HepG2 (cell line): Measurements from ENCODE around the gene MAP2K1. TPM values are rescaled to one million over a fixed set of nuclear protein-coding genes. Genes with fewer than 3 reads are reported as not detected.

ENCODE experiments used
- AHR ChIP-seq: IDR thresholded peaks from 2 replicates; pipeline ENCODE4 v1.6.1; 2018; ENCODE audit warnings: missing genetic modification reagents, missing compliant biosample characterization
- ATF1 ChIP-seq: IDR thresholded peaks from 2 replicates; pipeline ENCODE4 v1.6.1; 2016; ENCODE audit warnings: mild to moderate bottlenecking, control low read depth
- CBFB ChIP-seq: sonication (generic); formaldehyde crosslinking; IDR thresholded peaks from 2 replicates; pipeline ENCODE4 v1.4.0; 2020; ENCODE audit warnings: missing genetic modification reagents
- CEBPZ ChIP-seq: IDR thresholded peaks from 2 replicates; pipeline ENCODE4 v1.6.1; 2012; ENCODE audit warnings: low read length, improper control_type of control experiment
- FOSL1 ChIP-seq: sonication (generic); formaldehyde crosslinking; IDR thresholded peaks from 2 replicates; pipeline ENCODE4 v1.9.0; 2021; ENCODE audit warnings: missing genetic modification reagents, borderline replicate concordance
- GMEB1 ChIP-seq: sonication (generic); formaldehyde crosslinking; IDR thresholded peaks from 2 replicates; pipeline ENCODE4 v1.5.1; 2020; ENCODE audit warnings: missing genetic modification reagents, mild to moderate bottlenecking, borderline replicate concordance
- MTF2 ChIP-seq: sonication (generic); formaldehyde crosslinking; IDR thresholded peaks from 2 replicates; pipeline ENCODE4 v1.5.0; 2020; ENCODE audit warnings: missing genetic modification reagents, borderline replicate concordance
- NFE2L1 ChIP-seq: sonication (generic); formaldehyde crosslinking; IDR thresholded peaks from 2 replicates; pipeline ENCODE4 v1.4.0; 2020; ENCODE audit warnings: missing genetic modification reagents, mild to moderate bottlenecking, borderline replicate concordance
- PITX1 ChIP-seq: sonication (generic); formaldehyde crosslinking; IDR thresholded peaks from 2 replicates; pipeline ENCODE4 v1.5.1; 2020; ENCODE audit warnings: mild to moderate bottlenecking, missing genetic modification reagents
- POGK ChIP-seq: sonication (generic); formaldehyde crosslinking; conservative IDR thresholded peaks from 2 replicates; pipeline ENCODE4 v1.8.0; 2022; ENCODE audit warnings: mild to moderate bottlenecking, moderate library complexity, missing genetic modification reagents
- SALL2 ChIP-seq: sonication (generic); formaldehyde crosslinking; IDR thresholded peaks from 2 replicates; pipeline ENCODE4 v1.8.1; 2023; ENCODE audit warnings: mild to moderate bottlenecking, missing genetic modification reagents, inconsistent platforms
- ZBTB7B ChIP-seq: sonication (generic); formaldehyde crosslinking; IDR thresholded peaks from 2 replicates; pipeline ENCODE4 v1.4.0; 2020; ENCODE audit warnings: missing genetic modification reagents
- ZC3H4 ChIP-seq: sonication (generic); formaldehyde crosslinking; IDR thresholded peaks from 2 replicates; pipeline ENCODE4 v1.4.0; 2020; ENCODE audit warnings: missing genetic modification reagents, borderline replicate concordance
- ZNF543 ChIP-seq: sonication (generic); formaldehyde crosslinking; IDR thresholded peaks from 2 replicates; pipeline ENCODE4 v1.4.0; 2020; ENCODE audit warnings: mild to moderate bottlenecking, missing genetic modification reagents
- ZNF562 ChIP-seq: sonication (generic); formaldehyde crosslinking; IDR thresholded peaks from 2 replicates; pipeline ENCODE4 v1.8.0; 2022; ENCODE audit warnings: missing genetic modification reagents, borderline replicate concordance
- ZNF563 ChIP-seq: sonication (generic); formaldehyde crosslinking; IDR thresholded peaks from 2 replicates; pipeline ENCODE4 v1.8.0; 2022; ENCODE audit warnings: mild to moderate bottlenecking, moderate library complexity, missing genetic modification reagents
- ZNF570 ChIP-seq: sonication (generic); formaldehyde crosslinking; IDR thresholded peaks from 2 replicates; pipeline ENCODE4 v1.4.0; 2020; ENCODE audit warnings: mild to moderate bottlenecking, missing genetic modification reagents, borderline replicate concordance
- ZNF574 ChIP-seq: sonication (generic); formaldehyde crosslinking; IDR thresholded peaks from 2 replicates; pipeline ENCODE4 v1.4.0; 2020; ENCODE audit warnings: missing genetic modification reagents
- ZNF616 ChIP-seq: sonication (generic); formaldehyde crosslinking; IDR thresholded peaks from 2 replicates; pipeline ENCODE4 v1.5.0; 2020; ENCODE audit warnings: low read depth, mild to moderate bottlenecking, missing genetic modification reagents
- polyA plus RNA-seq, 8 experiments: library from polyadenylated mRNA; depleted of rRNA in 3 of 8; stranded (reverse) in 7 of 8; unstranded in 1 of 8; fragments of >200 nt; fragmentation: Illumina TruSeq in 4 of 8; extraction: Trizol in 4 of 8; gene quantifications; 2 replicates each; pipeline versions ENCODE4 v1.2.1 to v1.2.3, GENCODE V29; 2011 to 2016; ENCODE audit warnings: low read depth in 4 of 8, missing spikeins in 1 of 8, mixed read lengths in 1 of 8; ENCODE audit not compliant: insufficient read depth in 1 of 8
- total RNA-seq, 5 experiments: library from RNA; depleted of rRNA; stranded (reverse); fragments of >200 nt; fragmentation: Illumina TruSeq; extraction: Trizol; gene quantifications; 2 replicates each; pipeline ENCODE4 v1.2.3, GENCODE V29; 2016; ENCODE audit warnings: low read depth in 1 of 5

MAP2K1 gene
- total and polyA plus RNA-seq, 2 of the 13 experiments (the other 11 are each of a cell fraction or from before 2014, with no cell fraction given), result 24.1 to 49.2 TPM

GRCh38 chr15:66386204-66387123, at the start of gene MAP2K1 (continued):
- TF ChIP-seq ZNF616 (CRISPR knock-in tag) (no peak), ZNF574 (CRISPR knock-in tag) (peak; percentile 94), NFE2L1 (CRISPR knock-in tag) (no peak), FOSL1 (no peak), MTF2 (no peak), CEBPZ (no peak), POGK (CRISPR knock-in tag) (peak; percentile 24; the same call in 1 of the 2 replicates), GMEB1 (peak; percentile 85), ZBTB7B (no peak; the same call in 1 of the 2 replicates), SALL2 (peak; percentile 38; the same call in 1 of the 2 replicates), ZNF570 (CRISPR knock-in tag) (no peak), CBFB (CRISPR knock-in tag) (peak; percentile 70), ZNF563 (no peak; the same call in 1 of the 2 replicates), PITX1 (peak; percentile 52; the same call in 1 of the 2 replicates), ZNF543 (CRISPR knock-in tag) (no peak; the same call in 1 of the 2 replicates), ZNF562 (CRISPR knock-in tag) (no peak), ATF1 (peak; percentile 94), ZC3H4 (CRISPR knock-in tag) (no peak), AHR (CRISPR knock-in tag) (0 out of 2 replicates have a peak, but pooled peaks have one; percentile 19)
